ENCODE data around the gene MACIR. TPM values are rescaled to one million over a fixed set of nuclear protein-coding genes. Genes with fewer than 3 reads are reported as not detected.

Gene MACIR
- total RNA-seq, 4 donors from 2014 or later = 12.2 to 41.7 (median 19.5) TPM

GRCh38 chr5:103298607-103299188 is 40.1 kb downstream of the MACIR start:
- TF ChIP-seq CTCF (IDR thresholded peaks at IDR 0.05; ENCODE audit: low read depth) = no peak

GRCh38 chr5:103305809-103306208 is 47.2 kb downstream of the MACIR start:
- no peak for TF ChIP-seq CTCF (IDR thresholded peaks at IDR 0.05; ENCODE audit: low read depth)

GRCh38 chr5:103307470-103307869 is 48.9 kb downstream of the MACIR start:
- no peak for TF ChIP-seq CTCF (IDR thresholded peaks at IDR 0.05; ENCODE audit: low read depth)

GRCh38 chr5:103308774-103309173 is 50.2 kb downstream of the MACIR start:
- TF ChIP-seq CTCF (IDR thresholded peaks at IDR 0.05; ENCODE audit: low read depth) = no peak

- TF ChIP-seq CTCF (IDR thresholded peaks at IDR 0.05; ENCODE audit: low read depth) = no peak
Observed at GRCh38 chr5:103313056-103313455, 54.5 kb downstream of the MACIR start.

- TF ChIP-seq CTCF (IDR thresholded peaks at IDR 0.05; ENCODE audit: low read depth) = no peak
Observed at GRCh38 chr5:103315455-103315854, 56.9 kb downstream of the MACIR start.

- no peak for TF ChIP-seq CTCF (IDR thresholded peaks at IDR 0.05; ENCODE audit: low read depth)
Observed at GRCh38 chr5:103327451-103327850, 68.9 kb downstream of the MACIR start.
